Measurements from ENCODE around the gene HOXB5.

HOXB5 gene

GRCh38 chr17:48545022-48545375 lies 48.6 kb downstream of the HOXB5 start, which contains the start of gene HOXB2:
Gene HOXB2, minus strand, starts transcription at chr17:48545109. Its CDS starts 198 bp downstream, at chr17:48544911.
- FAIRE-seq (no peak), DNase-seq (ENCODE audit: insufficient read length, low spot score) (no peak)
- no peak for TF ChIP-seq CTCF (IDR thresholded peaks at IDR 0.05; ENCODE audit: insufficient read depth, missing control alignments)

DNA sequence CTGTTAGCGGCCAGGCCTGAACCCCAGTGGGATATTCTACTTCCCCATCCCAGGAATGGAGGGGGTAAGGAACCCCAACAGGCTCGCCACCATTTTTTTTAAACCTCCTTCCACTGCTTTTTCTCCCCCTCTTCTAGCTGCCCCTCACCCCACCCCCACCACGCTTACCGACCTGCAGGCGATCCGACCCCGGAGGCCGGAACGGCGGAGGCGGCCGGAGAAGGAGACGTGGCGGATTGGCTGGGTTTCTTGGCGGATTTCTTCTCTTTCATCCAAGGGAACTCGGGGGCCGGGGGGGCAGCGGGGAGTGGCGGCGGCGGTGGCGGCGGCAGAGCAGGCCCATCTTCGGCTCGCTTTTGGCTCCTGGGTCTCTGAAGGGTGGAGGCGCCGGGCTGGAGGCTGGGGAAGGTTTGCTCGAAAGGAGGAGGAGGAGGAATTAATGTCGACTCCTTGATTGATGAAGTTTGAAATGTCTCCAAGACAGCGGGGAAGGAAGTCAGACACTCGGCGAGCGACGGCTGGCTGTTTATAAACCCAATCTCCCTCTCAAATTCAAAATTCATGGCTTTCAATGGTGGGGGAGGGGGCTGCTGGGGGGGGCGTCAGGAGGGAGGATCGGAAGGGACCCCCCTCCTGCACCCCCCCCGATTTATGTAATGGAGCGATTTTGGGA lies 49.1 kb downstream of the HOXB5 start:
- no peak for DNase-seq (ENCODE audit: insufficient read length, low spot score)
- TF ChIP-seq CTCF (IDR thresholded peaks at IDR 0.05; ENCODE audit: insufficient read depth, missing control alignments): no peak
- no peak for FAIRE-seq

GRCh38 chr17:48543854-48544348 lies 49.7 kb downstream of the HOXB5 start:
- FAIRE-seq: no peak
- DNase-seq (ENCODE audit: insufficient read length, low spot score): no peak
- TF ChIP-seq CTCF (IDR thresholded peaks at IDR 0.05; ENCODE audit: insufficient read depth, missing control alignments): no peak

- no peak for TF ChIP-seq CTCF (IDR thresholded peaks at IDR 0.05; ENCODE audit: insufficient read depth, missing control alignments)
- DNase-seq (ENCODE audit: insufficient read length, low spot score) (no peak), FAIRE-seq (no peak)
Measured at GRCh38 chr17:48543107-48543853, 50.3 kb downstream of the HOXB5 start.

DNA sequence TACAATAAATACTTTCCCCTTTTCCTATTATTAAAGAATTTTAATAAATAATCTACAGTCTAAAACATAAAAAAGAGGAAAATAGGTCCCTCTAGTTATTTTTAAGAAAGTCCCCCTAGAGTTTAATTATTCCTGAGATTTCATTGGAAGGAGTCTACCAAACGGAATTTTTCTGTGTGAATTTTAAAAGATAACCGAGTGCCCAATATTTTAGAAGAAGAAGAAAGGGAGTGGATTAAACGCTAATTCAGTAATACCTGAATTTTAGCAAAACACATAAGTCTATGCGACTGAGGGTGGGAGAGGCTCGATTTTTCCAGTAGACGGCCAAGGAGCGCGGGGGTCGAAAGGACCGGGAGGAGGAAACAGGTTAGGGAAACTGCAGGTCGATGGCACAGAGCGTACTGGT lies 50.9 kb downstream of the HOXB5 start:
- FAIRE-seq (no peak), DNase-seq (ENCODE audit: insufficient read length, low spot score) (no peak)
- no peak for TF ChIP-seq CTCF (IDR thresholded peaks at IDR 0.05; ENCODE audit: insufficient read depth, missing control alignments)

- TF ChIP-seq CTCF (IDR thresholded peaks at IDR 0.05; ENCODE audit: insufficient read depth, missing control alignments): no peak
- FAIRE-seq: no peak
- no peak for DNase-seq (ENCODE audit: insufficient read length, low spot score)
Measured at GRCh38 chr17:48542114-48542656, 51.4 kb downstream of the HOXB5 start.
